HL-60 (cell line): ENCODE results near the gene CYRIA.

Experiments used
- DNase-seq, 2 experiments: peaks; one replicate each; pipeline ENCODE4 v3.0.0-alpha.2; 2010 to 2020; ENCODE audit warnings: low read depth in 1 of 2, low spot score in 1 of 2
- H3K27ac ChIP-seq: fragments of 250-450 bp; sonication (Bioruptor Pico); replicated peaks from 2 replicates; pipeline ENCODE4 v1.5.1; 2020; ENCODE audit warnings: mild to moderate bottlenecking, moderate library complexity
- H3K27me3 ChIP-seq: fragments of 250-450 bp; sonication (Bioruptor Pico); 2 replicates; pipeline ENCODE4 v1.5.1; 2021; ENCODE audit warnings: mild to moderate bottlenecking, moderate library complexity; ENCODE audit not compliant: insufficient read depth, poor library complexity, severe bottlenecking
- H3K4me3 ChIP-seq: replicated peaks from 2 replicates; pipeline ENCODE4 v1.5.1; 2011; ENCODE audit warnings: mild to moderate bottlenecking, control low read depth, low read length; ENCODE audit not compliant: insufficient read depth
- GABPA ChIP-seq: IDR thresholded peaks from 2 replicates; pipeline ENCODE4 v1.6.1; 2012; ENCODE audit warnings: low read depth
- POLR2AphosphoS5 ChIP-seq: IDR thresholded peaks from 2 replicates; pipeline ENCODE4 v1.6.1; 2012; ENCODE audit warnings: low read depth
- SPI1 ChIP-seq: IDR thresholded peaks from 2 replicates; pipeline ENCODE4 v1.6.1; 2012; ENCODE audit warnings: low read depth, mild to moderate bottlenecking, borderline replicate concordance
- TF ChIP-seq, protein P1 (sequence below): IDR thresholded peaks from 2 replicates; pipeline ENCODE4 v1.6.1; 2012; ENCODE audit warnings: low read depth; ENCODE audit not compliant: insufficient replicate concordance
- TF ChIP-seq, protein P2 (sequence below): IDR thresholded peaks from one replicate; pipeline ENCODE4 v1.5.1; 2011; ENCODE audit warnings: low read length, control low read depth, inconsistent platforms; ENCODE audit not compliant: insufficient read depth

Gene CYRIA

GRCh38 chr2:16653083-16653375 lies 12.6 kb downstream of the CYRIA start:
- TF ChIP-seq SPI1, result no peak
- TF ChIP-seq GABPA, result no peak
- TF ChIP-seq, protein P1, sequence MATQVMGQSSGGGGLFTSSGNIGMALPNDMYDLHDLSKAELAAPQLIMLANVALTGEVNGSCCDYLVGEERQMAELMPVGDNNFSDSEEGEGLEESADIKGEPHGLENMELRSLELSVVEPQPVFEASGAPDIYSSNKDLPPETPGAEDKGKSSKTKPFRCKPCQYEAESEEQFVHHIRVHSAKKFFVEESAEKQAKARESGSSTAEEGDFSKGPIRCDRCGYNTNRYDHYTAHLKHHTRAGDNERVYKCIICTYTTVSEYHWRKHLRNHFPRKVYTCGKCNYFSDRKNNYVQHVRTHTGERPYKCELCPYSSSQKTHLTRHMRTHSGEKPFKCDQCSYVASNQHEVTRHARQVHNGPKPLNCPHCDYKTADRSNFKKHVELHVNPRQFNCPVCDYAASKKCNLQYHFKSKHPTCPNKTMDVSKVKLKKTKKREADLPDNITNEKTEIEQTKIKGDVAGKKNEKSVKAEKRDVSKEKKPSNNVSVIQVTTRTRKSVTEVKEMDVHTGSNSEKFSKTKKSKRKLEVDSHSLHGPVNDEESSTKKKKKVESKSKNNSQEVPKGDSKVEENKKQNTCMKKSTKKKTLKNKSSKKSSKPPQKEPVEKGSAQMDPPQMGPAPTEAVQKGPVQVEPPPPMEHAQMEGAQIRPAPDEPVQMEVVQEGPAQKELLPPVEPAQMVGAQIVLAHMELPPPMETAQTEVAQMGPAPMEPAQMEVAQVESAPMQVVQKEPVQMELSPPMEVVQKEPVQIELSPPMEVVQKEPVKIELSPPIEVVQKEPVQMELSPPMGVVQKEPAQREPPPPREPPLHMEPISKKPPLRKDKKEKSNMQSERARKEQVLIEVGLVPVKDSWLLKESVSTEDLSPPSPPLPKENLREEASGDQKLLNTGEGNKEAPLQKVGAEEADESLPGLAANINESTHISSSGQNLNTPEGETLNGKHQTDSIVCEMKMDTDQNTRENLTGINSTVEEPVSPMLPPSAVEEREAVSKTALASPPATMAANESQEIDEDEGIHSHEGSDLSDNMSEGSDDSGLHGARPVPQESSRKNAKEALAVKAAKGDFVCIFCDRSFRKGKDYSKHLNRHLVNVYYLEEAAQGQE, result no peak
- TF ChIP-seq, protein P2, sequence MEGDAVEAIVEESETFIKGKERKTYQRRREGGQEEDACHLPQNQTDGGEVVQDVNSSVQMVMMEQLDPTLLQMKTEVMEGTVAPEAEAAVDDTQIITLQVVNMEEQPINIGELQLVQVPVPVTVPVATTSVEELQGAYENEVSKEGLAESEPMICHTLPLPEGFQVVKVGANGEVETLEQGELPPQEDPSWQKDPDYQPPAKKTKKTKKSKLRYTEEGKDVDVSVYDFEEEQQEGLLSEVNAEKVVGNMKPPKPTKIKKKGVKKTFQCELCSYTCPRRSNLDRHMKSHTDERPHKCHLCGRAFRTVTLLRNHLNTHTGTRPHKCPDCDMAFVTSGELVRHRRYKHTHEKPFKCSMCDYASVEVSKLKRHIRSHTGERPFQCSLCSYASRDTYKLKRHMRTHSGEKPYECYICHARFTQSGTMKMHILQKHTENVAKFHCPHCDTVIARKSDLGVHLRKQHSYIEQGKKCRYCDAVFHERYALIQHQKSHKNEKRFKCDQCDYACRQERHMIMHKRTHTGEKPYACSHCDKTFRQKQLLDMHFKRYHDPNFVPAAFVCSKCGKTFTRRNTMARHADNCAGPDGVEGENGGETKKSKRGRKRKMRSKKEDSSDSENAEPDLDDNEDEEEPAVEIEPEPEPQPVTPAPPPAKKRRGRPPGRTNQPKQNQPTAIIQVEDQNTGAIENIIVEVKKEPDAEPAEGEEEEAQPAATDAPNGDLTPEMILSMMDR, result no peak
- no peak for TF ChIP-seq POLR2AphosphoS5
- no peak for DNase-seq
- Histone ChIP-seq H3K4me3 (no peak overlapping the region), H3K27ac (no peak overlapping the region), H3K27me3 (no peaks in the 10 kb centered on the region)

DNA sequence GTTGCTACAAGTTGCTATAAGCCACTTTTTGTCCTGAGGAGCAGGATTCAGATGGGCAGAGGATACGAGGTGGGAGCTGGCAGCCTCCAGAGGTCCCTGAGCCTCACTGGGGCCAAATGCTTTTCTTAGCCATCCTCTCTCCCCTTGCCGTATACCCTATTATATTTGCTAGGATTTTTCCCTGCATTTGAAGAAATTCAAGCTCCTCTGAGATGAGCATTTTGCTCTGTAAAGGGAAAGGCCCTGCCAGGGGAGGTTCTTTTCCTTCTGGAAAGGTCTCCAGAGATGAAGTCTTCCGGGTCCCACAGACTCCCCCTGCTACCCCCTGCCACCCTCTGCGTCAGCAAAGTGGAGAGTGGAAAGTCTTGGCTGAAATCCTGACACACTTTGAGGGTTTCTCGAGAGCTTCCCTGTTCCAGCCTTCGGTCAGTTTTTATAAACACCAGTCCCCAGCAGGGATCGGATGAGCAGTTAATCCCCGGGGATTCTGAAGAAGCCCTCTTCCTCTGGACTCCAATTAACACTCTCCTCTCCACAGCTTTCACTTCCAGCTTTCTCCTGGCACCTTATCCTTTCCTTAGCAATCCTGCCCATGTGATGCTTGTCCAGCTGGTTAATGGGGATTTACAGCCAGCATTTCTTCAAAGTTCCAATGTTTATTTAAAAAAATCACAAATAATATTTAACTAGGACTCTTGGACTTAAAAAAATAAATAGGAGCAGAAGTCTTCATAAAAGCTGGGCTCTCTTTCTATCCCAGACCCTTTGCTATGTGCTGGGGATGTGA lies 13.1 kb downstream of the CYRIA start:
- Histone ChIP-seq H3K4me3 (no peak overlapping the region), H3K27ac (no peak overlapping the region), H3K27me3 (no peaks in the 10 kb centered on the region)
- DNase-seq, result no peak
- TF ChIP-seq POLR2AphosphoS5 (no peak), SPI1 (no peak), GABPA (no peak)
- TF ChIP-seq, protein P2, result no peak
- TF ChIP-seq, protein P1, result no peak

DNA sequence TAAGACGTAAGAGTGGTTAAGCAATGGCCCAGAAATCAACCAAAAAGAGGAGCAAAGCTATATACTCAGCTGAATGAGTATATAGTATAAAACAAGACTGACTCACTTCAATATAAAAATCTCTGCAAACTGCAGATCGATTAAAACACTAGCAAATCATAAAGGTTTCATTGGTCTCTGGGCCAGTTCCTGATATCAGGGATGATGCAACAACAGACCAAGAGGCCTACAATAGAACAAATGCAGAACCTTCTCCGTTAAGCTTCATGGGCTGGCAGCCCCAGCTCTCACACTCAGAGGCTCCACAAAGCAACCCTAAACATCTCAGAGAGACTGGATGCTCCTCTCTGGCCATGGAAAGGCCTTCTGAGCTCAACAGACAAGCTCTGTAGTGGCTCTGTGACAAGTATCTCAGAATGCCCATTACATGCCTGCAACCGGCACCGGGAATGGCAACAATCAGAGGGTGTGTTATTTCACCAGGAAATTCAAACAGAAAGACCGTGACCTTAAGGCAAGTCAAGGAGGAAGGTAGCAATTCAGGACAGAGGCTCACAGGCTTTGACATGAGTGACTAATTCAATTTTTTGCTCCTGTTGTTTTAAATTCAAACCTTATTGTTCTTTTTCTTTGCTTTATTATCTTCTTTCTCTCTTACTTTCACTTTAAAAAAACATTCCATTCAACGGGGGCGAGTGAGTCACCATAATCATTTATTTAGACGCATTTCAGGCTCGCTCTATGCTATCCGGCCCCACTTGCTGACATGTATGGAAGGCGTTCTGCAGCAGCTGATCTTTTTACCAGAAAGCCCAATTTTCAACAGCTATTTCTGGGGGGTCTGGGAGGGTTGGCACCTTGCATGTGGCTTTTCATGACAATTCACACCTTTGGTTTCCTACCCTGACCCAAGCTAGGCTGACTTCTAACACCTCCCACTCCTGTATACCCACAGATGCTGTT lies 15.1 kb downstream of the CYRIA start:
- Histone ChIP-seq H3K27me3 (no peaks in the 10 kb centered on the region), H3K4me3 (no peak overlapping the region), H3K27ac (peak overlapping the region; percentile 62)
- TF ChIP-seq POLR2AphosphoS5 (no peak), GABPA (no peak), SPI1 (peak; percentile 46; the same call in 1 of the 2 replicates)
- TF ChIP-seq, protein P2, result no peak
- TF ChIP-seq, protein P1, result no peak
- peak in 1 of 2 experiments; percentile 45 for DNase-seq
